OCI-LY7 (cell line): Measurements from ENCODE around the gene RNF123.

Source experiments
- EZH2phosphoT487 ChIP-seq: fragments of 200-600 bp; sonication (generic); IDR thresholded peaks from 2 replicates; pipeline ENCODE4 v1.6.1; 2018; ENCODE audit warnings: low read depth, borderline replicate concordance, mild to moderate bottlenecking, mixed run types, antibody characterized with exemption, low read length, moderate library complexity, mixed read lengths
- TF ChIP-seq, protein P1 (sequence below): fragments of 200-600 bp; sonication (generic); conservative IDR thresholded peaks from 2 replicates; pipeline ENCODE4 v1.5.1; 2014; ENCODE audit warnings: mild to moderate bottlenecking, antibody characterized with exemption, low read length, moderate library complexity, mixed read lengths

- TF ChIP-seq, protein P1, sequence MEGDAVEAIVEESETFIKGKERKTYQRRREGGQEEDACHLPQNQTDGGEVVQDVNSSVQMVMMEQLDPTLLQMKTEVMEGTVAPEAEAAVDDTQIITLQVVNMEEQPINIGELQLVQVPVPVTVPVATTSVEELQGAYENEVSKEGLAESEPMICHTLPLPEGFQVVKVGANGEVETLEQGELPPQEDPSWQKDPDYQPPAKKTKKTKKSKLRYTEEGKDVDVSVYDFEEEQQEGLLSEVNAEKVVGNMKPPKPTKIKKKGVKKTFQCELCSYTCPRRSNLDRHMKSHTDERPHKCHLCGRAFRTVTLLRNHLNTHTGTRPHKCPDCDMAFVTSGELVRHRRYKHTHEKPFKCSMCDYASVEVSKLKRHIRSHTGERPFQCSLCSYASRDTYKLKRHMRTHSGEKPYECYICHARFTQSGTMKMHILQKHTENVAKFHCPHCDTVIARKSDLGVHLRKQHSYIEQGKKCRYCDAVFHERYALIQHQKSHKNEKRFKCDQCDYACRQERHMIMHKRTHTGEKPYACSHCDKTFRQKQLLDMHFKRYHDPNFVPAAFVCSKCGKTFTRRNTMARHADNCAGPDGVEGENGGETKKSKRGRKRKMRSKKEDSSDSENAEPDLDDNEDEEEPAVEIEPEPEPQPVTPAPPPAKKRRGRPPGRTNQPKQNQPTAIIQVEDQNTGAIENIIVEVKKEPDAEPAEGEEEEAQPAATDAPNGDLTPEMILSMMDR, result no peak
- no peak for TF ChIP-seq EZH2phosphoT487
Observed at GRCh38 chr3:49641292-49641691, 48.1 kb upstream of the RNF123 start.
